Effector memory CD4-positive, alpha-beta T cell (primary cell): Measurements from ENCODE around the gene TANC1.

Experiments used
- DNase-seq, 3 donors: peaks; one replicate each; pipeline ENCODE4 v3.0.0-alpha.2; 2020
- H3K27ac ChIP-seq: 2 replicates; pipeline ENCODE4 v1.7.0; 2013; ENCODE audit warnings: mild to moderate bottlenecking, low read length, moderate library complexity; ENCODE audit not compliant: insufficient read depth, poor library complexity, severe bottlenecking
- H3K27me3 ChIP-seq: replicated peaks from 2 replicates; pipeline ENCODE4 v1.7.0; 2013; ENCODE audit warnings: mild to moderate bottlenecking, low read length; ENCODE audit not compliant: insufficient read depth, control insufficient read depth, poor library complexity, severe bottlenecking
- H3K36me3 ChIP-seq: 2 replicates; pipeline ENCODE4 v1.7.0; 2013; ENCODE audit warnings: mild to moderate bottlenecking, low read length, moderate library complexity; ENCODE audit not compliant: control insufficient read depth, insufficient read depth
- H3K4me1 ChIP-seq: 2 replicates; pipeline ENCODE4 v1.7.0; 2013; ENCODE audit warnings: low read length, mild to moderate bottlenecking; ENCODE audit not compliant: control insufficient read depth, insufficient read depth, poor library complexity, severe bottlenecking
- H3K4me3 ChIP-seq: 2 replicates; pipeline ENCODE4 v1.7.0; 2013; ENCODE audit warnings: low read length, low read depth, mild to moderate bottlenecking; ENCODE audit not compliant: insufficient read depth, poor library complexity, severe bottlenecking
- H3K9me3 ChIP-seq: 2 replicates; pipeline ENCODE4 v1.7.0; 2013; ENCODE audit warnings: mild to moderate bottlenecking, low read length, moderate library complexity; ENCODE audit not compliant: control insufficient read depth

The TANC1 gene

DNA sequence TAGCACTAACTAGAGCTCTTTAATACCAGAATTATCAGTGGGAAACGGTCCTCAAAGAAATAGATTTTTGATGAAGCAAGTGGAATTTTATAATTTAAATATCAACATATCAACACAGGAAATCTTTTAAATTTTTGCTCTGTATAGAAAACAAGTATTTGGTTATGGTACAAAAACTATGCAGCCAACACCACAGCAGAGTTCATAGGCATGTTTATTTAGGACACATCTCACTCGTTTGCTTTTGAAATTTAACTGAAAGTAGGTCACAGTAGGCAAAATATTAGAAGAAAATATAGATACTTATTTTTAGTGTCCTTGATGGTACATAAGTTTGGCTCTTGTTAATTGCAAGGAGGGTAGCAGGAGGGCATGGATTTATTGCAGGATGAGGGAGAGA is 34.3 kb upstream of the TANC1 start:
- Histone ChIP-seq H3K36me3 (no peaks in the 10 kb centered on the region), H3K27ac (no peak overlapping the region), H3K27me3 (no peaks in the 10 kb centered on the region), H3K4me1 (no peaks in the 10 kb centered on the region), H3K9me3 (no peaks in the 10 kb centered on the region), H3K4me3 (no peak overlapping the region)
- DNase-seq = no peak

DNA sequence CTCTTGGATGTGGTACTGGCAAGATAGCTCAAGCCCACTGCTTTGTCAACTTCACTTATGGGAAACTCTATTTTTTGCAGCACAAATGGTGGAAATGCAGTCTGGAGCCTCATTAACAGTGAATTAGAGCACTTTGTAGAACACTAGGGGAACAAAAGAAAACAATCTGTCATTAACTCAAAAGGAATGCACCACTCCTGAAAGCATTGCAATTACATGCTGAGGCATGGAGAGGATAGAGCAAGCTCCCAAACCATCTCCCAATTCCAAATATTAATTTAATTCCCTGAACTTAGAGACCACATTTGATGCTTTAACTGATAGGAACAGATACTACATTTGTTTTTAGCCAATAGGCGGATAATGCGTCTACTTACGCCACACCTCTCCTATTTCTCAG is 32.8 kb upstream of the TANC1 start:
- no peak overlapping the region for H3K27ac ChIP-seq
- no peak for DNase-seq
- H3K27me3 ChIP-seq = no peaks in the 10 kb centered on the region
- H3K4me1 ChIP-seq = no peaks in the 10 kb centered on the region
- H3K4me3 ChIP-seq = no peak overlapping the region
- H3K36me3 ChIP-seq = no peaks in the 10 kb centered on the region
- no peaks in the 10 kb centered on the region for H3K9me3 ChIP-seq

DNA sequence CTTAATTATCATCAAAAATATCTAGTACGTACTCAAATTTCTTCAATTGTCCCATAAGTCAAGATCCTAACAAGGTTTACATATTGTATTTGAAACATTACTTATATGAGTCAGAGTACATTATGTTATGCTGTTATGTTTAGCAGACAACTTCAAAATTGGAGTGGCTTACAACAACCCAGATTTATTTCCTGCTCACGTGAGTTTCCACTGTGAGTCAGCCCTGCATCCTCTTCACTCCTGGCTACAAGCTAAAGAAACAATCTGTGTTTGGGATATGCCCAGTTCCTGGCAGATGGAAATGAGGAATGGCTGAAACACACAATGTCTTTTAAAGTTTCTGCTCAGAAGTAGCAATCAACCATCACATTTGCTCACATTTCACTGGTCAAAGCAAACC is 31.5 kb upstream of the TANC1 start:
- Histone ChIP-seq H3K27ac (no peak overlapping the region), H3K4me1 (no peaks in the 10 kb centered on the region), H3K27me3 (no peaks in the 10 kb centered on the region), H3K36me3 (no peaks in the 10 kb centered on the region), H3K9me3 (no peaks in the 10 kb centered on the region), H3K4me3 (no peak overlapping the region)
- no peak for DNase-seq

DNA sequence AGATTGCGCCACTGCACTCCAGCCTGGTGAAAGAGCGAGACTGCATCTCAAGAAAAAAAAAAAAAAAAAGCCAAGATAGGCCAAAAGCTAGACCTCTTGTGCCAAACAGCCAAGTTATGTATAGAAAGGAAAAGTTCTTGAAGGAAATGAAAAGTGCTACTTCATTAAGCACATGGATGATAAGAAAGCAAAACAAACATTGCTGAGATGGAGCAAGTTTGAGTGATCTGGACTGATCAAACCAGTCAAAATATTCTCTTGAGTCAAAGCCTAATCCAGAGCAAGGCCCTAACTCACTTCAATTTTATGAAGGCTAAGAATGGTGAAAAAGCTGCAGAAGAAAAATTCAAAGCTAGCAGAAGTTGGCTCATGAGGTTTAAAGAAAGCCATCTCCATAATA is 28.1 kb upstream of the TANC1 start:
- no peaks in the 10 kb centered on the region for H3K36me3 ChIP-seq
- H3K27me3 ChIP-seq = no peaks in the 10 kb centered on the region
- H3K9me3 ChIP-seq = no peaks in the 10 kb centered on the region
- no peaks in the 10 kb centered on the region for H3K4me1 ChIP-seq
- H3K4me3 ChIP-seq = no peak overlapping the region
- H3K27ac ChIP-seq = no peak overlapping the region
- DNase-seq = no peak

DNA sequence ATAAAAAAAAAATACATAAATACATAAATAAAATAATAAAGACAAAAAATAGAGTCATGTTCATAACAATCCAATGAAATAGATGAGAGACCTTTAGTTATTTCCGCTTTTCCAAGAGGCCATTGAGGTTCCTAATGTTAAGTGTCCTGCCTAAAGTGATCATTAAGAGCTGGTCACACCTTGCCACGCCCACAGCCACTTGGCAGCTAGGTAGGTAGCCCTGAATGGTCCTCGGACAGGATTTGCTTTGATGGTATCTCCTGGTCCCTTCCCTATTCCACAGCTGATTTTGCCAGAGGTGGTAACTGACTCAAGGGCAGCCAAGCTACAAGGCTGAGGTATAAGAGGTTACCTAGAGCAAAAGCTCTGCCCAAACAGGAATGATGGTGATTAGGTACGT is 24.5 kb upstream of the TANC1 start:
- DNase-seq = no peak
- H3K27ac ChIP-seq = no peak overlapping the region
- no peaks in the 10 kb centered on the region for H3K36me3 ChIP-seq
- no peak overlapping the region for H3K4me3 ChIP-seq
- H3K4me1 ChIP-seq = no peaks in the 10 kb centered on the region
- H3K27me3 ChIP-seq = no peaks in the 10 kb centered on the region
- no peaks in the 10 kb centered on the region for H3K9me3 ChIP-seq

DNA sequence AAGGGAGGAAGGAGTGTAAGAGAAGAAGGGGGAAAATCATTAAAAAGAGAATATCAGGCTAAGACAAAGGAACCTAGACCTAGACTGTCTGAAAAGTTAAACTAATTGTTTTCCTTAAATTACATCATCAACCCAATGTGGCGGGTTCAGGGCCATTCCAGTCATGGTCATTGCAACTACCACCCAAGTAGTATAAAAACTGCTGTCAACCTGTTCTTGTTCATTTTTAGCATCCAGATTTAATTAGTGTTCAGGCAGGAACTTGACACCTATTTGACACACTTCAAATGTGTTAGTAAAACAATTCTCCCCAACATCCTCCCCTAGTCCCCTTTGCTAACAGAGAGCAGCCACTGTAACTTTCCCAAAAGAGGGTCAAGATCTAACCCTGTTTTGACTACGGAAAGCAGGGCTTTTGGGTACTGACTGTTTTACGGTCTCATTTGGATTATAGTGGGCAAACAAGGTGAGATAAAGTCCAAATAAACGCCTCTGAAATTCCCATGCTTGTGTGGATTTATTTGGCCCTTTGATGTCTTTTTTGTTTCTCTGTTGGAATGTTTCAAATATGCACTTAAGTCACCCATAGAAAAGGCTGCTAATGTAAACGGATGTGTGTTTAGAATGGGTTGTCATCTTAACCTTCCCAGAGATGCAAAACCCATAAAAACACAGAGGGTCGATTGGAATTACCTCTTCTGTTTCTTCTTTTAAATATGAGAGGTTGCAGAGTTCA is 19.3 kb upstream of the TANC1 start:
- no peak overlapping the region for H3K4me3 ChIP-seq
- no peak for DNase-seq
- no peaks in the 10 kb centered on the region for H3K4me1 ChIP-seq
- H3K27me3 ChIP-seq = no peaks in the 10 kb centered on the region
- no peak overlapping the region for H3K27ac ChIP-seq
- no peaks in the 10 kb centered on the region for H3K36me3 ChIP-seq
- no peaks in the 10 kb centered on the region for H3K9me3 ChIP-seq

DNA sequence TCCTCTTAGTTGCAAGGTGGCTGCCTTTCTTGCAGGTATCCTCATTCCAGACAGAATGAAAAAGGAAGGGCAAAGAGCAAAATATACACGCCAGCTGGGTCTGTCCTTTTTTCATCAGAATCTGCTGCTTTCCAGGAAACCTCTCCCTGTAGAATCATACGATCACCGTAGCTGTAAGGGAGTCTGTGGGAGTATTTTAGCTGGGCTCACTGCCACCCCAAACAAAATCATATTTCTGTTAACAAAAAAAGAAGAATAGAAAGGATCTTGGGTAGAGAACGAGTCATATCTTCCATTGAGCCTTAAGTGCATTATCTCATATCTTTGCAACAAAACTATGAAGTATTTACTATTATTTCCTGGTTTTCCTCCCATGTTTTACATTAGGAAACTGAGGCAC is 15.0 kb upstream of the TANC1 start:
- DNase-seq = no peak
- Histone ChIP-seq H3K4me1 (no peaks in the 10 kb centered on the region), H3K27ac (no peak overlapping the region), H3K4me3 (no peak overlapping the region), H3K9me3 (no peaks in the 10 kb centered on the region), H3K36me3 (no peaks in the 10 kb centered on the region), H3K27me3 (no peaks in the 10 kb centered on the region)

DNA sequence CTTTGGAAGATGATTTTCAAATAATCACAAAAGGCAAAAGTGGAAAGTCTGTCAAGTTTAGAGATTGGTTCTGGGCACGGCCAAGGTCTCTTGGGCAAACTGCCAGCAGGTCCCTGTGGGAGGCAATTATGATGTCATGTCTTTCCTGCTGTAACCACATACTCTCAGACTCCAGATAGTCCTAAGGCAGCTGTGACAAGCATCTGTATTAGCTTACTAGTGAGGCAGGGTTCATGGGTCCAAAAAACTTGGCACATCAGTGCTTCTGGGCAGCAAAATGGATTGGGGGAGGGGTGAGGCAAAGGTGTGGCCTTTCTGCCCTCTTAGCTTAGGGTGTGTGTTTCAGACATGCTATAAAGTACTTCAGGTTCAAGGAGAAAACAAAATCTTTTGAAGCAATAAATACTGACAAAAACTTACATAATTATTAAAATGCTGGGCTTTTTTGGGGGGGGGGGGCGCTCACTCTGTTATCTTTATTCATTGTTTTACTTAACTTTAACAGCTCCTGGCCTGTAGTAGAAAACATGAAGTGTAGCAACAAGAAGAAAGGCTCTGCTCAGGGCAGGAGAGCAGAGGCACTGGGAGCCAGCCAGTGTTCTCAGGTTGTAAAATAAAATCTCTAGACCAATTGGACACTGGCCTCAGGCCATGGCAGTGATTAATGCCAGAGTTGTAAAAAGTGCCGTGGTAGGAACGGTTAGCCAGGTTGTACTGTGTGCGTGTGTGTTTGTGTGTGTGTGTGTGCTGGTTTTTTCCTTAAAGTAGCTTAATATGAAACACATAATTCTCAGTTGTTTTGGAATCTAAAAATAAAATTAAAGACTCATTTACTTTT is 14.3 kb upstream of the TANC1 start:
- DNase-seq = no peak
- H3K36me3 ChIP-seq = no peaks in the 10 kb centered on the region
- no peaks in the 10 kb centered on the region for H3K4me1 ChIP-seq
- H3K9me3 ChIP-seq = no peaks in the 10 kb centered on the region
- H3K27me3 ChIP-seq = no peaks in the 10 kb centered on the region
- H3K27ac ChIP-seq = no peak overlapping the region
- no peak overlapping the region for H3K4me3 ChIP-seq

DNA sequence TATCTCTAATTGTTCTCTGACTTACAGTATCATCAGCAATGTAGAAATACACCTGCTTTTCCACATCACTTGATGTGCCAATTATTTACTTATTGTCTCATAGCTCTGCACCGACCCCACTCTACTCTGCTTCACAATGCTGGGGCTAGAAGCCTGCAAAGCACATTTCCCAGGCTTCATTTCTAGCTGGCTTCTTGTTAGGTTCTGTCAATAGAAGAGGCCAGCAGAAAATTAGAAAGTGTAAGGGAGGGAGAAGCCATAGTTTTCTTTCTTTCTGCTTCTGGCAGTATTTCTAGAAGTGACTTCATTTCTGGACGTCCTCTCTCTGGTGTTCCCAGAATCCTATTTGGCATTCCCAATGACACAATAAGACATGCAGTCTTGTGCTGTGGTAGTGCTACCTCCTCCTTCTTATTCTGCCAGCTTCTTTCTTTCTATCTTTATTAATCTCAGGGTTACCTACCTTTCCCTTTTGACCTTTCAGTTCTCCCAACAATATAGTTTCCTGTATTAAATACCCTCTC is 12.5 kb upstream of the TANC1 start:
- no peak for DNase-seq
- H3K9me3 ChIP-seq = no peaks in the 10 kb centered on the region
- H3K36me3 ChIP-seq = no peaks in the 10 kb centered on the region
- no peak overlapping the region for H3K27ac ChIP-seq
- H3K4me1 ChIP-seq = no peaks in the 10 kb centered on the region
- H3K4me3 ChIP-seq = no peak overlapping the region
- no peaks in the 10 kb centered on the region for H3K27me3 ChIP-seq

DNA sequence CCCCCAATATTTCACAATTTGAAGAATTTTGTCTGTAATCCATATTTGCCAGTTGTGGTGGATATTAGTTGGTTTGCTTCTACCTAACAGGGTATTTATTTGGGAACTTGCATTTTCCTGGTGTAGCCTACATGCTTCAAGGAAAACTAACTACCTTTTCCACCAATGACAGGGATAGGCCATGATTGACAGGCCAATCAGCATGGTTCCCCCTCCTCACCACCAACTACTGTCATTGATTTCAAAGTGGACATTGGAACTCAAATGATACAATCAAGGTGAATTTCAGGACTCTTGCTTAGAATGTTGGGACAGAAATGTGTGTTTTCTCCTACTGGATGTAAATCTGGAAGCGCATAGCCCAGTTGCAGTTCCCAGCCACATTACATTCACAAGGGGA is 10.1 kb upstream of the TANC1 start:
- Histone ChIP-seq H3K36me3 (no peaks in the 10 kb centered on the region), H3K4me3 (no peak overlapping the region), H3K27me3 (no peaks in the 10 kb centered on the region), H3K9me3 (no peaks in the 10 kb centered on the region), H3K4me1 (no peaks in the 10 kb centered on the region), H3K27ac (no peak overlapping the region)
- no peak for DNase-seq
